Upper lobe of left lung (tissue), 6 donors: ENCODE results near the gene DUSP18. TPM values are rescaled to one million over a fixed set of nuclear protein-coding genes. Genes with fewer than 3 reads are reported as not detected.
"Not testable (repeated sequence)": the region's sequence is repeated elsewhere in the genome, so short reads cannot be mapped to it uniquely, and the experiment has no call there.

Source experiments
- ATAC-seq, 2 donors: fragments of 200-7000 bp; cut with Tn5 transposase; one replicate each; pipeline ENCODE4 v1.9.1; 2022; ENCODE audit warnings: mild to moderate bottlenecking in 2 of 2, moderate library complexity in 2 of 2; ENCODE audit not compliant: low FRiP score in 2 of 2
- DNase-seq, 2 donors: peaks; one replicate each; pipeline ENCODE4 v3.0.0-alpha.2; 2019 to 2020
- H3K27ac ChIP-seq, 4 donors: fragments of 200-600 bp; sonication (generic); one replicate each; pipeline ENCODE4 v1.5.1; 2016 to 2019
- H3K27me3 ChIP-seq, 4 donors: fragments of 200-600 bp; sonication (generic); one replicate each; pipeline ENCODE4 v1.5.1; 2017 to 2019
- H3K36me3 ChIP-seq, 4 donors: fragments of 200-600 bp; sonication (generic); one replicate each; pipeline ENCODE4 v1.5.1; 2016 to 2019
- H3K4me1 ChIP-seq, 4 donors: fragments of 200-600 bp; sonication (generic); one replicate each; pipeline ENCODE4 v1.5.1; 2018 to 2019
- H3K4me3 ChIP-seq, 4 donors: fragments of 200-600 bp; sonication (generic); one replicate each; pipeline ENCODE4 v1.5.1; 2017 to 2019; ENCODE audit warnings: mild to moderate bottlenecking in 2 of 4, moderate library complexity in 1 of 4
- H3K9me3 ChIP-seq, 4 donors: fragments of 200-600 bp; sonication (generic); one replicate each; pipeline ENCODE4 v1.5.1; 2018 to 2019
- EP300 ChIP-seq, 4 donors: sonication (generic); formaldehyde crosslinking; IDR thresholded peaks; one replicate each; pipeline ENCODE4 v1.5.1; 2017; ENCODE audit warnings: antibody characterized with exemption in 4 of 4, control low read depth in 2 of 4
- POLR2A ChIP-seq, 4 donors: fragments of 450-650 bp; IDR thresholded peaks; one replicate each; pipeline ENCODE4 v1.5.1; 2016 to 2017; ENCODE audit warnings: antibody characterized with exemption in 4 of 4, mild to moderate bottlenecking in 2 of 4
- POLR2AphosphoS5 ChIP-seq, 2 donors: sonication (generic); formaldehyde crosslinking; IDR thresholded peaks; one replicate each; pipeline ENCODE4 v1.5.1; 2017; ENCODE audit warnings: antibody characterized with exemption in 2 of 2
- whole genome bisulfite sequencing, 2 donors: methylation state at CpG; one replicate each; pipeline ENCODE4 v1.1.5; 2017 to 2018; 5-methylcytosine and 5-hydroxymethylcytosine counted together
- total RNA-seq, 6 donors: library from RNA; depleted of rRNA in 4 of 6; stranded (reverse); fragments of >200 nt in 4 of 6; gene quantifications; one replicate each; pipeline versions ENCODE4 v1.1.0 to v1.2.1, GENCODE V29; 2016 to 2021
- TF ChIP-seq, protein P1 (sequence below), 6 experiments: fragments of 450-650 bp in 4 of 6; fragments of 200-600 bp in 2 of 6; sonication (generic) in 2 of 6; IDR thresholded peaks; one replicate each; pipeline ENCODE4 v1.5.1; 2016 to 2019; ENCODE audit warnings: antibody characterized with exemption in 6 of 6
- donor health status: DM: no; HTN: no; CAD: no; lungs with moderate emphysema.
- donor health status: DM: no; HTN: yes; CAD: no; lungs with severe emphysema.

The DUSP18 gene
- total RNA-seq, 6 donors from 2014 or later = 13.0 to 40.9 (median 29.4) TPM

DNA sequence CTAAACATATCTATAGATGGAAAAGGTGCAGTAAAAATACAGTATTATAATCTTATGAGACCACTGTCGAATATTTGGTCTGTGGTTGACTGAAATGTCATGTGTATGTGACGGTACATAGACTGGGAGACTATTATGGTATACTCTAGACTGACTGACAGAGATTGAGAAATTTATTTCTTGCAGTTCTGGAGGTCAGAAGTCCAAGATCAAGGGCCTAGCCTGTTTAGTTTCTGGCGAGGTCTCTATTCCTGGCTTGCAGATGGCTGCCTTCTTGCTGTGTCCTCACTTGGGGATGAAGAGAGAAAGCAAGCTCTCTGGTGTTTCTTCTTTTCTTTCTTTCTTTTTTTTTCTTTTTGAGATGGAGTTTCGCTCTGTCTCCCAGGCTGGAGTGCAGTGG lies 19.7 kb upstream of the DUSP18 start:
- TF ChIP-seq, protein P1, sequence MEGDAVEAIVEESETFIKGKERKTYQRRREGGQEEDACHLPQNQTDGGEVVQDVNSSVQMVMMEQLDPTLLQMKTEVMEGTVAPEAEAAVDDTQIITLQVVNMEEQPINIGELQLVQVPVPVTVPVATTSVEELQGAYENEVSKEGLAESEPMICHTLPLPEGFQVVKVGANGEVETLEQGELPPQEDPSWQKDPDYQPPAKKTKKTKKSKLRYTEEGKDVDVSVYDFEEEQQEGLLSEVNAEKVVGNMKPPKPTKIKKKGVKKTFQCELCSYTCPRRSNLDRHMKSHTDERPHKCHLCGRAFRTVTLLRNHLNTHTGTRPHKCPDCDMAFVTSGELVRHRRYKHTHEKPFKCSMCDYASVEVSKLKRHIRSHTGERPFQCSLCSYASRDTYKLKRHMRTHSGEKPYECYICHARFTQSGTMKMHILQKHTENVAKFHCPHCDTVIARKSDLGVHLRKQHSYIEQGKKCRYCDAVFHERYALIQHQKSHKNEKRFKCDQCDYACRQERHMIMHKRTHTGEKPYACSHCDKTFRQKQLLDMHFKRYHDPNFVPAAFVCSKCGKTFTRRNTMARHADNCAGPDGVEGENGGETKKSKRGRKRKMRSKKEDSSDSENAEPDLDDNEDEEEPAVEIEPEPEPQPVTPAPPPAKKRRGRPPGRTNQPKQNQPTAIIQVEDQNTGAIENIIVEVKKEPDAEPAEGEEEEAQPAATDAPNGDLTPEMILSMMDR (IDR thresholded peaks at IDR 0.05) = no peak
- TF ChIP-seq POLR2AphosphoS5 (IDR thresholded peaks at IDR 0.05) = no peak
- no peak for TF ChIP-seq POLR2A (IDR thresholded peaks at IDR 0.05)
- TF ChIP-seq EP300 (IDR thresholded peaks at IDR 0.05) = no peak
- 89% methylated on average over 4 of the region's 4 CpGs for WGBS, 2 donors
- H3K36me3 ChIP-seq = no peaks in the 10 kb centered on the region
- H3K27me3 ChIP-seq = no peaks in the 10 kb centered on the region
- ATAC-seq (no peak), DNase-seq (no peak)
- H3K4me1 ChIP-seq = no peaks in the 10 kb centered on the region
- no peak overlapping the region for H3K4me3 ChIP-seq
- H3K27ac ChIP-seq = no peak overlapping the region
- H3K9me3 ChIP-seq = no peaks in the 10 kb centered on the region

DNA sequence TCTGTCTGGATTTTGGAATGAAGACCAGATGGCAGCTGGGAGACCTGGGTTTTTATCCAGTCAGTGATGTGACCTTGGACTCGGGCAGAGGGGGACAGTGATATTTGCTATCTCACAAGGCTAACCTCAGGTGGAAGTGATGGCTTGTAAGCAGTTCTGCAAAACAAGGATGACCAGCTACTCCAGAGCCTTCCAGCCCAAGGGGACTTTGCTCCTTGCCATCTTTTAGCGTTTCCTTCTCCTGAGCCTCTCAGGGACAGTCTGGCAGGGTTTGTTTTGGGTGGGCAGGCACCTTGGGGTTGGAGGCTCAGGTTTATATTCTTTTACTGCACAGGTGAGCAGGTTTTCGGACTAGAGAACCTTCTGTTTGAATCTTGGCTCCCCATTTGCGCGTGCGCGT lies 17.5 kb upstream of the DUSP18 start:
- H3K4me3 ChIP-seq = no peak overlapping the region
- H3K9me3 ChIP-seq = no peaks in the 10 kb centered on the region
- H3K27me3 ChIP-seq = no peaks in the 10 kb centered on the region
- DNase-seq = no peak
- no peaks in the 10 kb centered on the region for H3K36me3 ChIP-seq
- 84 to 85% methylated on average over 7 of the region's 7 CpGs for WGBS, 2 donors
- TF ChIP-seq POLR2AphosphoS5 (IDR thresholded peaks at IDR 0.05) = no peak
- TF ChIP-seq EP300 (IDR thresholded peaks at IDR 0.05) = no peak
- TF ChIP-seq, protein P1 (IDR thresholded peaks at IDR 0.05) = no peak
- TF ChIP-seq POLR2A (IDR thresholded peaks at IDR 0.05) = no peak
- no peak overlapping the region for H3K27ac ChIP-seq
- no peaks in the 10 kb centered on the region for H3K4me1 ChIP-seq
- no peak for ATAC-seq

DNA sequence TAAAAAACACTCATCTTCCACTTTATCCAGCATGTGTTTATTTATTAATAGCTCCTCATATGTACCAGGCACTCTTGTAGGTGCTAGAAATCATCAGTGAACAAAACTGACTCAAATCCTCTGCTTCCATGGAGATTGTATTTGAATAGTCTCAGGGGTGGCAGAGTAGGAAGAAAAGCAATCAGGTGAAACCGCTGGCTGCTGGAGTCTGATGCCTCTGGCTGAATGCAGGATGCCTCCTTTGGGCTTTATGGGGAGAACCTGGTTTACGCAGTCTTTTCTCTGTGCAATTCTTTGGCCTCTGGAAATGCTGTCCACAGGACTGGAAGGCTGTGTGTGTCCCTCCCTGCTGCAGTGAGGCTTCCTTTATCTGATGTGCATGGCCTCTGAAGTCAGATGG lies 14.2 kb upstream of the DUSP18 start:
- no peak overlapping the region for H3K27ac ChIP-seq
- H3K36me3 ChIP-seq = no peaks in the 10 kb centered on the region
- no peak for TF ChIP-seq EP300 (IDR thresholded peaks at IDR 0.05)
- no peak for TF ChIP-seq POLR2AphosphoS5 (IDR thresholded peaks at IDR 0.05)
- TF ChIP-seq, protein P1 (IDR thresholded peaks at IDR 0.05) = no peak
- WGBS, 2 donors = 72 to 75% methylated on average over 2 of the region's 2 CpGs
- DNase-seq = no peak
- no peaks in the 10 kb centered on the region for H3K4me1 ChIP-seq
- no peak overlapping the region for H3K4me3 ChIP-seq
- H3K27me3 ChIP-seq = no peaks in the 10 kb centered on the region
- H3K9me3 ChIP-seq = no peaks in the 10 kb centered on the region
- ATAC-seq = no peak

- TF ChIP-seq POLR2A (IDR thresholded peaks at IDR 0.05) (no peak), EP300 (IDR thresholded peaks at IDR 0.05) (no peak)
- TF ChIP-seq, protein P1 (IDR thresholded peaks at IDR 0.05) = no peak
- H3K9me3 ChIP-seq = no peaks in the 10 kb centered on the region
- H3K4me3 ChIP-seq = no peak overlapping the region
- DNase-seq (no peak), ATAC-seq (peak in 1 of 2 donors; percentile 28)
- no peaks in the 10 kb centered on the region for H3K36me3 ChIP-seq
- no peaks in the 10 kb centered on the region for H3K27me3 ChIP-seq
- 83 to 100% methylated on average over 1 of the region's 1 CpG for WGBS, 2 donors
- no peak overlapping the region for H3K27ac ChIP-seq
- H3K4me1 ChIP-seq = no peaks in the 10 kb centered on the region
Observed at GRCh38 chr22:30680991-30681770, 13.5 kb upstream of the DUSP18 start.

DNA sequence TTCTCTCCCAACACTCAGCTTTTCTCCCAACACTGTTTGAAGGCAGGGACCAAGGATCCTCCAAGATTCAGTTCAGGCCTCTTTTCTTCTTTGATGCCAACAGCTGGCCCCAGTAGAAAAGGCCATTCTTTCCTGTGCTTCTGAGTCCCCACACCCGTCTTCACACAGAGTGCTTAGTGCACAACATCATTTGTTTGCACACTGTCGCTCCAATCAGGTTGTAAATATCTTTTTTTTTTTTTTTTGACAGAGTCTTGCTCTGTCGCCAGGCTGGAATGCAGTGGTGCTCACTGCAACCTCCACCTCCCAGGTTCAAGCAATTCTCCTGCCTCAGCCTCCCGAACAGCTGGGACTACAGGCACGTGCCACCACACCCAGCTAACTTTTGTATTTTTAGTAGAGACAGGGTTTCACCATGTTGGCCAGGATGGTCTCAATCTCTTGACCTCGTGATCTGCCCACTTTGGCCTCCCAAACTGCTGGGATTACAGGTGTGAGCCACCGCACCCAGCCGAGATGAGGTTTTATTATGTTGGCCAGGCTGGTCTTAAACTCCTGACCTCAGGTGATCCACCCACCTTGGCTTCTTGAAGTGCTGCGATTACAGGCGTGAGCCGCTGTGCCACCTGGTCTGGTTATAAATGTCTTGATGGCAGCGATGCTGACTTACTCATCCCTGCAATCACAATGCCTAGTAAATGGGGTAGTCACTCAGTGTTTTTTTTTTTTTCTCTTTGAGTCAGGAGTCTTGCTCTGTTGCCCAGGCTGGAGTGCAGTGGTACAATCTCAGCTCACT lies 12.4 kb upstream of the DUSP18 start:
- not testable (repeated sequence) for ATAC-seq, H3K36me3 ChIP-seq, H3K27ac ChIP-seq, DNase-seq, H3K4me1 ChIP-seq, H3K27me3 ChIP-seq, H3K4me3 ChIP-seq, H3K9me3 ChIP-seq
- 86 to 89% methylated on average over 9 to 12 of the region's 12 CpGs for WGBS, 2 donors

- 63 to 70% methylated on average over 3 of the region's 3 CpGs for WGBS, 2 donors
- DNase-seq, H3K4me3 ChIP-seq: not testable (repeated sequence)
Observed at GRCh38 chr22:30676565-30676964, 8.9 kb upstream of the DUSP18 start.

More at GRCh38 chr22:30676565-30676964, 8.9 kb upstream of the DUSP18 start:
- not testable (repeated sequence) for H3K27me3 ChIP-seq, H3K36me3 ChIP-seq, H3K9me3 ChIP-seq, ATAC-seq, H3K4me1 ChIP-seq, H3K27ac ChIP-seq
